Measurements from ENCODE around the gene CDK6.

CDK6 gene

DNA sequence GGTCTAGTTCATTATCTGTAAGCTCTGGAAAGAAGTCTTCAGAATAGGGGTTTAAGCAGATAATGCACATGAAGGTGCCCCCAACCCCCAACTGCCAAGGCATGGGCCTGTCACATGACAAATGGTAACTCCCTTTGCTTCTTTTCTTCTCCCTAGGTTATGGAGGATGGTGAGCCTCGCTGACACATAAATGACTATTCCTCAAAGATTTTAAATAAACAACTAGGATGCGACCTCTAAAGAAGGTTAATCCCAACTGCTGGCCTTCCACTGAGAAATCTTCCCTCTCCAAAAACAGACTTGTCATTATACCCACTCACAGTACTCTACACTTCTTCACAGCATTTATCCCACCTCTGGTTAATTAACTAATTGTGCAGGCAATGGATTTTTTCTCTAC lies 170.4 kb downstream of the CDK6 start:
- TF ChIP-seq, protein P1, sequence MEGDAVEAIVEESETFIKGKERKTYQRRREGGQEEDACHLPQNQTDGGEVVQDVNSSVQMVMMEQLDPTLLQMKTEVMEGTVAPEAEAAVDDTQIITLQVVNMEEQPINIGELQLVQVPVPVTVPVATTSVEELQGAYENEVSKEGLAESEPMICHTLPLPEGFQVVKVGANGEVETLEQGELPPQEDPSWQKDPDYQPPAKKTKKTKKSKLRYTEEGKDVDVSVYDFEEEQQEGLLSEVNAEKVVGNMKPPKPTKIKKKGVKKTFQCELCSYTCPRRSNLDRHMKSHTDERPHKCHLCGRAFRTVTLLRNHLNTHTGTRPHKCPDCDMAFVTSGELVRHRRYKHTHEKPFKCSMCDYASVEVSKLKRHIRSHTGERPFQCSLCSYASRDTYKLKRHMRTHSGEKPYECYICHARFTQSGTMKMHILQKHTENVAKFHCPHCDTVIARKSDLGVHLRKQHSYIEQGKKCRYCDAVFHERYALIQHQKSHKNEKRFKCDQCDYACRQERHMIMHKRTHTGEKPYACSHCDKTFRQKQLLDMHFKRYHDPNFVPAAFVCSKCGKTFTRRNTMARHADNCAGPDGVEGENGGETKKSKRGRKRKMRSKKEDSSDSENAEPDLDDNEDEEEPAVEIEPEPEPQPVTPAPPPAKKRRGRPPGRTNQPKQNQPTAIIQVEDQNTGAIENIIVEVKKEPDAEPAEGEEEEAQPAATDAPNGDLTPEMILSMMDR (IDR thresholded peaks at IDR 0.05; ENCODE audit: low read depth, low read length, missing control alignments) = no peak
- in situ Hi-C loops (cut with HindIII; ENCODE audit: low sequenced_read_pairs) = no loop called here
- DNase-seq (ENCODE audit: low read depth) = no peak
- H3K4me3 ChIP-seq (ENCODE audit: low read depth, low read length) = no peak overlapping the region

DNA sequence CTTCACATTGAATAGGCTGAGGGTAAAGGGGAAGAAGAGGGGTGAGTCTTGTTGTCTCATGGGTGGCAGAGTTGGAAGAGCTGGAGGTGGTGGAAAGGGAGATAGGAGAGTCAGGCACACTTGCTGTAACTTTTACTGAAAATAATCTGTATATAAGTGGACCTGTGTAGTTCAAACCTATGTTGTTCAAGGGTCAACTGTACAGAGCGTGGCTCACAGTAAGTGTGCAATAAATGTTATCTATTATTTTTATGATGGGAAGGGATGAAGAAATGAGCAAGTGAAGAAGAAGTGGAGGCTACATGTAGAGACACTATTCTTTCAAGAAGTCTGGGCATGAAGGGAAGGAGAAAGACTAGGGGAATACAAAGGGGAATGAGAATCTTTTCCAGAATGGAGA lies 174.7 kb downstream of the CDK6 start:
- TF ChIP-seq, protein P1 (IDR thresholded peaks at IDR 0.05; ENCODE audit: low read depth, low read length, missing control alignments) = no peak
- no peak overlapping the region for H3K4me3 ChIP-seq (ENCODE audit: low read depth, low read length)
- in situ Hi-C loops (cut with HindIII; ENCODE audit: low sequenced_read_pairs) = no loop called here
- DNase-seq (ENCODE audit: low read depth) = no peak

- H3K4me3 ChIP-seq (ENCODE audit: low read depth, low read length) = no peak overlapping the region
- in situ Hi-C loops (cut with HindIII; ENCODE audit: low sequenced_read_pairs) = no loop called here
- TF ChIP-seq, protein P1 (IDR thresholded peaks at IDR 0.05; ENCODE audit: low read depth, low read length, missing control alignments) = no peak
- DNase-seq (ENCODE audit: low read depth) = no peak
These were observed 177.7 kb downstream of the CDK6 start for GRCh38 chr7:92658671-92659070.

DNA sequence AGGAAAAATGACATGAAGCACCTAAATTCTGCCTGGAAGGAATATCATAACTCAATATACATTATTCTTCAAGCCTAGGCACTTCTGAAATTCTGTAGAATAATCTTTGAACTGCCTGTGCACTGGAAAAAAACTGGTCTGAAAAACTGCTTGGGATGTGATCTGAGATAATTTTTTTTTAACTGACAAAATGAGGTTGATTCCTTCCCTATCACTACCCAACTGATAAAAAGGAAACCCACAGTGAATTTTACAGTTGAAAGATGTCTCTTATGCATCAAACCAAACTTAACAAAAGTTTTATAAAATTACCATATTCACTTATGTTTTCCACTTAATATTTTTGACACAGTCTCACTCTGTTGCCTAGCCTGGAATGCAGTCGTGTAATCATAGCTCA lies 179.0 kb downstream of the CDK6 start:
- TF ChIP-seq, protein P1 (IDR thresholded peaks at IDR 0.05; ENCODE audit: low read depth, low read length, missing control alignments) = no peak
- in situ Hi-C loops (cut with HindIII; ENCODE audit: low sequenced_read_pairs) = no loop called here

GRCh38 chr7:92656121-92656520 lies 180.3 kb downstream of the CDK6 start:
- no peak for DNase-seq (ENCODE audit: low read depth)
- TF ChIP-seq, protein P1 (IDR thresholded peaks at IDR 0.05; ENCODE audit: low read depth, low read length, missing control alignments) = no peak
- H3K4me3 ChIP-seq (ENCODE audit: low read depth, low read length) = no peak overlapping the region
- in situ Hi-C loops (cut with HindIII; ENCODE audit: low sequenced_read_pairs) = no loop called here

More for the DNA sequence above, 179.0 kb downstream of the CDK6 start:
- DNase-seq (ENCODE audit: low read depth) = no peak
- no peak overlapping the region for H3K4me3 ChIP-seq (ENCODE audit: low read depth, low read length)

- no peak for DNase-seq (ENCODE audit: low read depth)
- TF ChIP-seq, protein P1 (IDR thresholded peaks at IDR 0.05; ENCODE audit: low read depth, low read length, missing control alignments) = no peak
- H3K4me3 ChIP-seq (ENCODE audit: low read depth, low read length) = no peak overlapping the region
- in situ Hi-C loops (cut with HindIII; ENCODE audit: low sequenced_read_pairs) = no loop called here
These were observed 181.0 kb downstream of the CDK6 start for GRCh38 chr7:92655346-92655884.
